Measurements from ENCODE around the gene YEATS4.

Gene YEATS4

DNA sequence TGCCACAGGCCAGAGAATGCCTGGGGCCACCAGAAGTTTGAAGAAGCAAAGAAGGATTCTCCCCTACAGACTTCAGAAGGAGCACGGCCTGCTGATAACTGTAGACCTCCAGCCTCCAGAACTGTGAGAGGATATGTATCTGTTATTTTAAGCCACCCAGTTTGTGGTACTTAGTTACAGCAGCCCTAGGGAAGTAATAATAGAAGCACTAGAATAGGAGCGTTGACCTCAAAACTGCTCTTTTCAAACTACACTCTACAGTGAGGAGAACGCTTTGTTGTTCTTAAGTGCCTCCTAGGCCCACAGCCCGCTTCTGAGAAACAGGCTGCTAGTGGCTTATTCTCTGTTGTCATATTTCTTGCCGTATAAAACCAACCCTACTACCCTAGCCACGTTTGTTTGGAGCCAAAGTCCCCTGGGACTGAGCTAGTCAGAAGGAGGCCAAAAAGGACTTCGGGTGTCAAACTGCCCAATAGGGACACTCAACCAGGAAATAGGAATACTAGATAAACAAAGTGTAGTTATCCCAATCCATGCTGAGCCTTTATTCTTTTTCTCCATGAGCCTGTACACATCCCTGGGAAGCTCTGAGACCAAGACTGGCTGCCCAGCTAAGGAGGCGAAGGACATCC lies 72.2 kb downstream of the YEATS4 start:
- no peak for DNase-seq (ENCODE audit: low read depth in 2 of 3, low spot score in 1 of 3)

DNA sequence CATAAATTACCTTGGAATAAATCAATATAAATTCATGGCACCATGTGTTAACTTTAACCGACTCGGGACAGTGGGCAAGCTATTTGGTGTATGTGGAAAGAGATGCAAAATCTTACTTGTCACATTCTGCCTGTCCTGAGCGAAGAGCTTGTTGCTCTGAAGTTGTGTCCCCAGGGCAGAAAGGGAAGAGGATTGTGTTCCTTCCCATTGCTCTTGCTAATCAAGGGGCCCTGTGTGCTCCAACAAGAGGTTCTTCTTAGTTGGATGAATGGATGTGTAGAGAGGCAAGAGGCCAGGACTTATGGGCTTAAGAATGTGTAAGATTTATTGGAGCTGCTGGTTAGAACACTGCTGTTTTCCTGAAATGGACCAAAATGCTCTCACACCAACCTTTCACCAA lies 74.1 kb downstream of the YEATS4 start:
- DNase-seq (ENCODE audit: low read depth in 2 of 3, low spot score in 1 of 3) = no peak

DNA sequence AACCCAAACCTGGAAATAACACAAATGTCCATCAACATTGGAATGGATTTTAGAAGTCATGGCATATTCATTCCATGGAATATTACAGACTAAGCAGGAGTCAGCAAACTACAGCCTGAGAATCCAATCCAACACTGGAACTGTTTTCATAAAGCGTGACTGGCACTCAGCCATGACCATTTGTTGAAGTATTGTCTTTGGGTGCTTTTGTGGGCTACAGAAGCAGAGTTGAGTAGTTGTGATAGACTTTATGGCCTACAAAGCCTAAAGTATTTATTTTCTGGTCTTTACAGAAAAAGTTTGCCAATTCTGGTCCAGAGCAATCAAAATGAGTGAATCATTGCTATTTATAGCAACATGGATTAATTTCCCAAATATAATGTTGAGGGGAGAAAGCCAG lies 76.1 kb downstream of the YEATS4 start:
- DNase-seq (ENCODE audit: low read depth in 2 of 3, low spot score in 1 of 3) = no peak

DNA sequence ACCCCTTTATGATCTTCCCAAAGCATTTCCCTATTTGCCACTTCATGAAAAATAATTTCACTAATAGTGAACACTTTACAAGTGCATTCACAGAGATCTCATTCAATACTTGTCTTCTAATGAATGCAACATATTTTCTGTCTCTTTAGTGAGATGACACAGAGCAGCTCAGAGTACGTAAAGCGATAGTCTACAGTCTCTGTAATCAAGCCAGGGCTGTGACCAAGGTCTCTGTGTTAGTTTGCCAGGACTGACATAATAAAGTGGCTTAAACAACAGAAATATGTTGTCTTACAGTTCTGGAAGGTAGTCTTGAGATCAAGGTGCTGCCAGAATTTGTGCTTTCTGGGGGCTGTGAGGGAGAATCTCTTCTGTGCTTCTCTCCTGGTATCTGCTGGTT lies 77.5 kb downstream of the YEATS4 start:
- no peak for DNase-seq (ENCODE audit: low read depth in 2 of 3, low spot score in 1 of 3)

DNA sequence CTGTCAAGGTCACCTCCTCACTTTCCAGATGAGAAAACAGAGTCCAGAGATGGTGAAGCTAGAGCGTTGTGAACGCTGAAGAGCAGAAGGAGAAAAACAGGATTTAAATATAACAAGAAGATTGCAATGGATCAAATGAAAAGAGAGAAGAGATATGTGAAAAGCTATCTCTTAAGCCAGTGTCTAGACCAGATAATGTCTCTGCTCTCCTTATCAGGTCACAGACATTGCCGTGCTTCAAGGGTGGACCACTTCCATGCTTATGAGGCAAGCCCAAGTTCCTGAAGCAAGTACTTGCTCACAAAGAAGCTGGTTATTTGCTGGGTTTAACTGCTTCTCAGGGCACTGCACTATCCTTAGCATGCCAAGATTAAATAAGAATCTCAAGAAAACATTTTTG lies 79.0 kb downstream of the YEATS4 start:
- DNase-seq (ENCODE audit: low read depth in 2 of 3, low spot score in 1 of 3) = no peak

DNA sequence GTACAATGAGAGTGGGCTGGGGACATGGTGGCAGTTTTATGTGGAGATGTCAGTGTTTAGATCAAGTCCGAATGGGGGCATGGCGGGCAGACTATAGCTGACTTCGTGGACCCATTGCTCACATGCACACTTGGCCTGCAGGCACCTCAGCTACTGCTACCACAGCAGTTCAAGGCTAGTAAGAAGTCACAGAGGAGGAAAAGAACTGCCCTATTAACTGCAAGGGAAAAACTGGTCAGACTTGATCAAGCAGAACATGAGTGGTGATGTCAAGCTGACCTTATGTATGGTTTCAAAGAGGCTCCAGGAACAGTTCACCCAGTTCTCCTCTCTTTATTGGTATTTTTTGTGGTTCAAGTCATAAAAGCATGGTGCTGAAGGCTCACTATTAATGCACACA lies 80.5 kb downstream of the YEATS4 start:
- DNase-seq (ENCODE audit: low read depth in 2 of 3, low spot score in 1 of 3) = no peak

All from stimulated activated CD4-positive, alpha-beta T cell treated with anti-CD3 and anti-CD28 coated beads, Interleukin-12 subunit alpha, Interleukin-12 subunit beta, amount 100 ng/mL, for 48 hours (primary cell).